Activated T-helper 17 cell treated with anti-CD3 and anti-CD28 coated beads, Interleukin-2, amount 50 U/mL, for 72 hours (primary cell): ENCODE results near the gene PSMC5. TPM values are rescaled to one million over a fixed set of nuclear protein-coding genes. Genes with fewer than 3 reads are reported as not detected.

Experiments used
- ATAC-seq: fragments of 150-1000 bp; cut with Tn5 transposase; replicated peaks from 2 replicates; pipeline ENCODE4 v1.10.0; 2021; ENCODE audit warnings: mild to moderate bottlenecking, moderate library complexity
- H3K27ac Mint-ChIP-seq: one replicate; pipeline ENCODE4 v1.8.0; 2022; ENCODE audit warnings: mixed read lengths
- H3K27me3 Mint-ChIP-seq: one replicate; pipeline ENCODE4 v1.8.0; 2022; ENCODE audit warnings: mixed read lengths
- H3K36me3 Mint-ChIP-seq: one replicate; pipeline ENCODE4 v1.8.0; 2022; ENCODE audit warnings: low read depth, mild to moderate bottlenecking, mixed read lengths
- H3K4me1 Mint-ChIP-seq: one replicate; pipeline ENCODE4 v1.8.0; 2022; ENCODE audit warnings: mixed read lengths
- H3K4me3 Mint-ChIP-seq: one replicate; pipeline ENCODE4 v1.8.0; 2022; ENCODE audit warnings: mild to moderate bottlenecking, mixed read lengths
- H3K9me3 Mint-ChIP-seq: one replicate; pipeline ENCODE4 v1.8.0; 2022; ENCODE audit warnings: mixed read lengths
- total RNA-seq, 2 donors: library from RNA; stranded (reverse); gene quantifications; one replicate each; pipeline ENCODE4 v1.2.3, GENCODE V29; 2022

PSMC5 gene
- total RNA-seq, 2 donors from 2014 or later: 102 to 172 TPM

- Mint-ChIP-seq H3K9me3 (no peaks in the 10 kb centered on the region), H3K36me3 (peaks cover 100% of the 10 kb centered on the region), H3K4me3 (no peak overlapping the region), H3K27ac (no peak overlapping the region), H3K27me3 (no peaks in the 10 kb centered on the region), H3K4me1 (peaks cover 9% of the 10 kb centered on the region)
- no peak for ATAC-seq
These were observed 17.3 kb upstream of the PSMC5 start for GRCh38 chr17:63809970-63810369.

GRCh38 chr17:63816123-63816522 lies 11.1 kb upstream of the PSMC5 start:
- Mint-ChIP-seq H3K4me1 (no peaks in the 10 kb centered on the region), H3K9me3 (no peaks in the 10 kb centered on the region), H3K36me3 (peaks cover 100% of the 10 kb centered on the region), H3K27me3 (no peaks in the 10 kb centered on the region), H3K4me3 (no peak overlapping the region), H3K27ac (peak overlapping the region; percentile 38)
- ATAC-seq: no peak

GRCh38 chr17:63816669-63817068 lies 10.6 kb upstream of the PSMC5 start:
- Mint-ChIP-seq H3K4me1 (no peaks in the 10 kb centered on the region), H3K27me3 (no peaks in the 10 kb centered on the region), H3K4me3 (no peak overlapping the region), H3K27ac (no peak overlapping the region), H3K9me3 (no peaks in the 10 kb centered on the region), H3K36me3 (peaks cover 100% of the 10 kb centered on the region)
- ATAC-seq: no peak

- H3K36me3 Mint-ChIP-seq: peaks cover 100% of the 10 kb centered on the region
- ATAC-seq: no peak
- peaks cover 6% of the 10 kb centered on the region for H3K4me1 Mint-ChIP-seq
- H3K27me3 Mint-ChIP-seq: no peaks in the 10 kb centered on the region
- H3K4me3 Mint-ChIP-seq: no peak overlapping the region
- H3K27ac Mint-ChIP-seq: peak overlapping the region; percentile 71
- no peaks in the 10 kb centered on the region for H3K9me3 Mint-ChIP-seq
These were observed 9.4 kb upstream of the PSMC5 start for GRCh38 chr17:63817736-63818385.

- Mint-ChIP-seq H3K36me3 (peaks cover 100% of the 10 kb centered on the region), H3K4me1 (peaks cover 12% of the 10 kb centered on the region), H3K4me3 (peak overlapping the region; percentile 5), H3K9me3 (no peaks in the 10 kb centered on the region), H3K27me3 (no peaks in the 10 kb centered on the region), H3K27ac (peak overlapping the region; percentile 71)
- no peak for ATAC-seq
These were observed 8.1 kb upstream of the PSMC5 start for GRCh38 chr17:63819131-63819530.

GRCh38 chr17:63819585-63820537 lies 7.4 kb upstream of the PSMC5 start:
- H3K27me3 Mint-ChIP-seq: no peaks in the 10 kb centered on the region
- H3K36me3 Mint-ChIP-seq: peaks cover 100% of the 10 kb centered on the region
- peak overlapping the region; percentile 71 for H3K27ac Mint-ChIP-seq
- ATAC-seq: peak; percentile 36
- peak overlapping the region; percentile 38 for H3K4me3 Mint-ChIP-seq
- no peaks in the 10 kb centered on the region for H3K9me3 Mint-ChIP-seq
- peaks cover 19% of the 10 kb centered on the region for H3K4me1 Mint-ChIP-seq

GRCh38 chr17:63820963-63821561 lies 6.2 kb upstream of the PSMC5 start:
- Mint-ChIP-seq H3K27me3 (no peaks in the 10 kb centered on the region), H3K9me3 (no peaks in the 10 kb centered on the region), H3K4me3 (peak overlapping the region; percentile 38), H3K27ac (peak overlapping the region; percentile 71), H3K36me3 (peaks cover 100% of the 10 kb centered on the region), H3K4me1 (peaks cover 28% of the 10 kb centered on the region)
- ATAC-seq: no peak

- H3K36me3 Mint-ChIP-seq: peaks cover 100% of the 10 kb centered on the region
- H3K27me3 Mint-ChIP-seq: no peaks in the 10 kb centered on the region
- H3K9me3 Mint-ChIP-seq: no peaks in the 10 kb centered on the region
- H3K27ac Mint-ChIP-seq: peak overlapping the region; percentile 60
- H3K4me1 Mint-ChIP-seq: peaks cover 28% of the 10 kb centered on the region
- ATAC-seq: no peak
- H3K4me3 Mint-ChIP-seq: peak overlapping the region; percentile 38
These were observed 5.4 kb upstream of the PSMC5 start for GRCh38 chr17:63821804-63822203.

- Mint-ChIP-seq H3K4me1 (peaks cover 28% of the 10 kb centered on the region), H3K4me3 (peak overlapping the region; percentile 38), H3K27ac (peak overlapping the region; percentile 60)
These were observed 4.7 kb upstream of the PSMC5 start for GRCh38 chr17:63822537-63822936.

GRCh38 chr17:63823659-63824331 lies 3.4 kb upstream of the PSMC5 start:
- no peak for ATAC-seq
- Mint-ChIP-seq H3K27ac (peak overlapping the region; percentile 60), H3K4me3 (peak overlapping the region; percentile 26), H3K27me3 (no peaks in the 10 kb centered on the region), H3K9me3 (no peaks in the 10 kb centered on the region), H3K4me1 (peaks cover 28% of the 10 kb centered on the region), H3K36me3 (peaks cover 100% of the 10 kb centered on the region)

More at GRCh38 chr17:63822537-63822936, 4.7 kb upstream of the PSMC5 start:
- no peak for ATAC-seq
- H3K36me3 Mint-ChIP-seq: peaks cover 100% of the 10 kb centered on the region
- H3K9me3 Mint-ChIP-seq: no peaks in the 10 kb centered on the region
- H3K27me3 Mint-ChIP-seq: no peaks in the 10 kb centered on the region

- no peak for ATAC-seq
- Mint-ChIP-seq H3K27ac (peak overlapping the region; percentile 60), H3K4me3 (peak overlapping the region; percentile 26), H3K4me1 (peaks cover 34% of the 10 kb centered on the region), H3K27me3 (no peaks in the 10 kb centered on the region), H3K36me3 (peaks cover 100% of the 10 kb centered on the region), H3K9me3 (no peaks in the 10 kb centered on the region)
These were observed 2.9 kb upstream of the PSMC5 start for GRCh38 chr17:63824362-63824761.

GRCh38 chr17:63826468-63827001 lies 696 bp upstream of the PSMC5 start:
- Mint-ChIP-seq H3K36me3 (peaks cover 100% of the 10 kb centered on the region), H3K27me3 (no peaks in the 10 kb centered on the region), H3K27ac (peak overlapping the region; percentile 98), H3K4me3 (peak overlapping the region; percentile 91), H3K4me1 (peaks cover 49% of the 10 kb centered on the region), H3K9me3 (no peaks in the 10 kb centered on the region)
- no peak for ATAC-seq

GRCh38 chr17:63827801-63828221 lies 580 bp downstream of the PSMC5 start:
- H3K9me3 Mint-ChIP-seq: no peaks in the 10 kb centered on the region
- H3K36me3 Mint-ChIP-seq: peaks cover 100% of the 10 kb centered on the region
- peaks cover 44% of the 10 kb centered on the region for H3K4me1 Mint-ChIP-seq
- peak overlapping the region; percentile 98 for H3K27ac Mint-ChIP-seq
- H3K27me3 Mint-ChIP-seq: no peaks in the 10 kb centered on the region
- peak overlapping the region; percentile 91 for H3K4me3 Mint-ChIP-seq
- no peak for ATAC-seq

- Mint-ChIP-seq H3K27ac (peak overlapping the region; percentile 80), H3K4me1 (peaks cover 39% of the 10 kb centered on the region), H3K4me3 (peak overlapping the region; percentile 91), H3K36me3 (peaks cover 100% of the 10 kb centered on the region), H3K9me3 (no peaks in the 10 kb centered on the region), H3K27me3 (no peaks in the 10 kb centered on the region)
- ATAC-seq: no peak
These were observed 1.7 kb downstream of the PSMC5 start for GRCh38 chr17:63828936-63829335.
